ENCODE results near the gene BABAM2. TPM values are rescaled to one million over a fixed set of nuclear protein-coding genes. Genes with fewer than 3 reads are reported as not detected.

The BABAM2 gene
- total and polyA plus RNA-seq, 9 of the 15 experiments (the other 6 are each of a cell fraction or from before 2014, with no cell fraction given) = 10.9 to 37.4 (median 25.6) TPM

DNA sequence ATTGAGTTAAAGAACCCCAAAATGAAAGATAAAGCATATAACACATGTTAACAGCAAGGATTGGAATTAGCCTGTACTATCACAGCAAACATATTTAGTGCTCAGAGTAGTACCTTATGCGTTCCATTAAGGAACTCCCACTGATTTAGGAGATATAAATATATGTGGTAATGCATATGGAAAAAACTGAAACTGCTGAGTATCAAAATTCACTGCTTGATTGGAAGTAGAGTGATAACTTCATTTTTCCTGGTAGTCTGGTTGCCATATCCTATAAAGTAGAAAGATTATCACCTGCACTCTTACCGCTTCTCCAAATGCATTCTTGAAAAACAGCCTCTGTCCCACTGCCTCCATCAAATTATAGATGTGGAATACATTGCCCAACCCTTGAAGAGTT, 407.0 kb downstream of the BABAM2 start:
- no TSS peak for BruUV-seq (replicated peaks)
- Histone ChIP-seq H3K79me2 (ENCODE audit: control insufficient read depth, insufficient read depth, low read length) (no peaks in the 10 kb centered on the region), H3K27ac (ENCODE audit: extremely low read depth, low read depth, low read length) (no peak overlapping the region), H2AFZ (ENCODE audit: low read depth, low read length) (no peak overlapping the region), H3K9me1 (ENCODE audit: control insufficient read depth, insufficient read depth, low read length) (no peaks in the 10 kb centered on the region), H3K4me3 (no peak overlapping the region), H3K36me3 (ENCODE audit: control insufficient read depth, insufficient read depth, low read length) (0 out of 3 replicates have a peak, but pooled peaks cover 2% of the 10 kb centered on the region), H4K20me1 (replicated peaks; ENCODE audit: control insufficient read depth, insufficient read depth, low read length) (no peaks in the 10 kb centered on the region), H3K9ac (ENCODE audit: insufficient read depth in 1 of 2, low read depth in 2 of 2, low read length in 2 of 2) (no peak overlapping the region), H3K4me2 (ENCODE audit: insufficient read depth, low read length) (no peak overlapping the region), H3K27me3 (ENCODE audit: control insufficient read depth in 2 of 2, insufficient read depth in 2 of 2, low read length in 2 of 2) (no peaks in the 10 kb centered on the region), H3K9me3 (replicated peaks; ENCODE audit: control insufficient read depth, insufficient read depth, low read depth, low read length) (no peaks in the 10 kb centered on the region), H3K4me1 (replicated peaks in 1 of 2; ENCODE audit: control insufficient read depth in 2 of 2, insufficient read depth in 2 of 2, low read length in 2 of 2) (no peaks in the 10 kb centered on the region)
- FAIRE-seq (no peak), ATAC-seq (no peak), DNase-seq (ENCODE audit: extremely low read depth in 1 of 4, low spot score in 3 of 4) (no peak)
- no peak for TF ChIP-seq DPF2 (IDR thresholded peaks at IDR 0.05)
- TF ChIP-seq, protein P1, sequence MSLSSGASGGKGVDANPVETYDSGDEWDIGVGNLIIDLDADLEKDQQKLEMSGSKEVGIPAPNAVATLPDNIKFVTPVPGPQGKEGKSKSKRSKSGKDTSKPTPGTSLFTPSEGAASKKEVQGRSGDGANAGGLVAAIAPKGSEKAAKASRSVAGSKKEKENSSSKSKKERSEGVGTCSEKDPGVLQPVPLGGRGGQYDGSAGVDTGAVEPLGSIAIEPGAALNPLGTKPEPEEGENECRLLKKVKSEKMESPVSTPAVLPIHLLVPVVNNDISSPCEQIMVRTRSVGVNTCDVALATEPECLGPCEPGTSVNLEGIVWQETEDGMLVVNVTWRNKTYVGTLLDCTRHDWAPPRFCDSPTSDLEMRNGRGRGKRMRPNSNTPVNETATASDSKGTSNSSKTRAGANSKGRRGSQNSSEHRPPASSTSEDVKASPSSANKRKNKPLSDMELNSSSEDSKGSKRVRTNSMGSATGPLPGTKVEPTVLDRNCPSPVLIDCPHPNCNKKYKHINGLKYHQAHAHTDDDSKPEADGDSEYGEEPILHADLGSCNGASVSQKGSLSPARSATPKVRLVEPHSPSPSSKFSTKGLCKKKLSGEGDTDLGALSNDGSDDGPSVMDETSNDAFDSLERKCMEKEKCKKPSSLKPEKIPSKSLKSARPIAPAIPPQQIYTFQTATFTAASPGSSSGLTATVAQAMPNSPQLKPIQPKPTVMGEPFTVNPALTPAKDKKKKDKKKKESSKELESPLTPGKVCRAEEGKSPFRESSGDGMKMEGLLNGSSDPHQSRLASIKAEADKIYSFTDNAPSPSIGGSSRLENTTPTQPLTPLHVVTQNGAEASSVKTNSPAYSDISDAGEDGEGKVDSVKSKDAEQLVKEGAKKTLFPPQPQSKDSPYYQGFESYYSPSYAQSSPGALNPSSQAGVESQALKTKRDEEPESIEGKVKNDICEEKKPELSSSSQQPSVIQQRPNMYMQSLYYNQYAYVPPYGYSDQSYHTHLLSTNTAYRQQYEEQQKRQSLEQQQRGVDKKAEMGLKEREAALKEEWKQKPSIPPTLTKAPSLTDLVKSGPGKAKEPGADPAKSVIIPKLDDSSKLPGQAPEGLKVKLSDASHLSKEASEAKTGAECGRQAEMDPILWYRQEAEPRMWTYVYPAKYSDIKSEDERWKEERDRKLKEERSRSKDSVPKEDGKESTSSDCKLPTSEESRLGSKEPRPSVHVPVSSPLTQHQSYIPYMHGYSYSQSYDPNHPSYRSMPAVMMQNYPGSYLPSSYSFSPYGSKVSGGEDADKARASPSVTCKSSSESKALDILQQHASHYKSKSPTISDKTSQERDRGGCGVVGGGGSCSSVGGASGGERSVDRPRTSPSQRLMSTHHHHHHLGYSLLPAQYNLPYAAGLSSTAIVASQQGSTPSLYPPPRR (CRISPR knock-in tag; IDR thresholded peaks at IDR 0.05; ENCODE audit: borderline replicate concordance) = no peak
- peak; percentile 65 for TF ChIP-seq ZNF316 (IDR thresholded peaks at IDR 0.05)
- TF ChIP-seq POLR2B (IDR thresholded peaks at IDR 0.05; ENCODE audit: low read depth, partially characterized antibody) = no peak
- TF ChIP-seq ZFP36 (IDR thresholded peaks at IDR 0.05; ENCODE audit: low read depth, low read length, partially characterized antibody) = no peak
- TF ChIP-seq C11orf30 (IDR thresholded peaks at IDR 0.05; ENCODE audit: low read depth) = peak; percentile 44; the same call in 1 of the 2 replicates
- in situ Hi-C loops (cut with MboI) = no loop called here
- intact Hi-C loops (cut with micrococcal nuclease) = no loop called here
- ChIA-PET POLR2A (interaction anchor here (1.0 kb wide), 1 partner anchor 89 kb away, joined by 3 read pairs; no protein-coding TSS in a partner anchor), CTCF (ENCODE audit: low intra/inter-chr PET ratio) (no interaction called here)
- 54% methylated on average over 2 of the region's 2 CpGs for WGBS (ENCODE audit: insufficient coverage, low coverage, missing lambda C conversion rate)
